LNCaP clone FGC (cell line): ENCODE data around the gene ARHGEF3.

Experiments used
- DNase-seq: peaks from one replicate; pipeline ENCODE4 v3.0.0-alpha.2; 2011; ENCODE audit warnings: low read depth
- H3K4me3 ChIP-seq: 2 replicates; pipeline ENCODE4 v1.5.1; 2011; ENCODE audit warnings: mild to moderate bottlenecking, low read depth, low read length, control low read depth
- TF ChIP-seq, protein P1 (sequence below): IDR thresholded peaks from 2 replicates; pipeline ENCODE4 v1.5.1; 2012; ENCODE audit warnings: mild to moderate bottlenecking; ENCODE audit not compliant: control insufficient read depth, insufficient read depth; ENCODE audit errors: extremely low read depth

ARHGEF3 gene

DNA sequence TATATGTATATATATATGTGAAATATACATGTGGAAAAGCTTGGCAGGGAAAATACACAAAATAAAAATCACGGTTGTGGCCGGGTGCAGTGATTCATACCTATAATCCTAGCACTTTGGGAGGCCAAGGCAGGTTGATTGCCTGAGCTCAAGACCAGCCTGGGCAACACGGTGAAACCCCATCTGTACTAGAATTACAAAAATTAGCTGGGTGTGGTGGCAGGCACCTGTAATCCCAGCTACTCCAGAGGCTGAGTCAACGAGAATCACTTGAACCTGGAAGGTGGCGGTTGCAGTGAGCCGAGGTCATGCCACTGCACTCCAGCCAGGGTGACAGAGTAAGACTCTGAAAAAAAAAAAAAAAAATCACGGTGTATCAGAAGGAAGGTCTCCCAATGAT lies 20.8 kb upstream of the ARHGEF3 start:
- no peak overlapping the region for H3K4me3 ChIP-seq
- TF ChIP-seq, protein P1, sequence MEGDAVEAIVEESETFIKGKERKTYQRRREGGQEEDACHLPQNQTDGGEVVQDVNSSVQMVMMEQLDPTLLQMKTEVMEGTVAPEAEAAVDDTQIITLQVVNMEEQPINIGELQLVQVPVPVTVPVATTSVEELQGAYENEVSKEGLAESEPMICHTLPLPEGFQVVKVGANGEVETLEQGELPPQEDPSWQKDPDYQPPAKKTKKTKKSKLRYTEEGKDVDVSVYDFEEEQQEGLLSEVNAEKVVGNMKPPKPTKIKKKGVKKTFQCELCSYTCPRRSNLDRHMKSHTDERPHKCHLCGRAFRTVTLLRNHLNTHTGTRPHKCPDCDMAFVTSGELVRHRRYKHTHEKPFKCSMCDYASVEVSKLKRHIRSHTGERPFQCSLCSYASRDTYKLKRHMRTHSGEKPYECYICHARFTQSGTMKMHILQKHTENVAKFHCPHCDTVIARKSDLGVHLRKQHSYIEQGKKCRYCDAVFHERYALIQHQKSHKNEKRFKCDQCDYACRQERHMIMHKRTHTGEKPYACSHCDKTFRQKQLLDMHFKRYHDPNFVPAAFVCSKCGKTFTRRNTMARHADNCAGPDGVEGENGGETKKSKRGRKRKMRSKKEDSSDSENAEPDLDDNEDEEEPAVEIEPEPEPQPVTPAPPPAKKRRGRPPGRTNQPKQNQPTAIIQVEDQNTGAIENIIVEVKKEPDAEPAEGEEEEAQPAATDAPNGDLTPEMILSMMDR: no peak
- DNase-seq: no peak

DNA sequence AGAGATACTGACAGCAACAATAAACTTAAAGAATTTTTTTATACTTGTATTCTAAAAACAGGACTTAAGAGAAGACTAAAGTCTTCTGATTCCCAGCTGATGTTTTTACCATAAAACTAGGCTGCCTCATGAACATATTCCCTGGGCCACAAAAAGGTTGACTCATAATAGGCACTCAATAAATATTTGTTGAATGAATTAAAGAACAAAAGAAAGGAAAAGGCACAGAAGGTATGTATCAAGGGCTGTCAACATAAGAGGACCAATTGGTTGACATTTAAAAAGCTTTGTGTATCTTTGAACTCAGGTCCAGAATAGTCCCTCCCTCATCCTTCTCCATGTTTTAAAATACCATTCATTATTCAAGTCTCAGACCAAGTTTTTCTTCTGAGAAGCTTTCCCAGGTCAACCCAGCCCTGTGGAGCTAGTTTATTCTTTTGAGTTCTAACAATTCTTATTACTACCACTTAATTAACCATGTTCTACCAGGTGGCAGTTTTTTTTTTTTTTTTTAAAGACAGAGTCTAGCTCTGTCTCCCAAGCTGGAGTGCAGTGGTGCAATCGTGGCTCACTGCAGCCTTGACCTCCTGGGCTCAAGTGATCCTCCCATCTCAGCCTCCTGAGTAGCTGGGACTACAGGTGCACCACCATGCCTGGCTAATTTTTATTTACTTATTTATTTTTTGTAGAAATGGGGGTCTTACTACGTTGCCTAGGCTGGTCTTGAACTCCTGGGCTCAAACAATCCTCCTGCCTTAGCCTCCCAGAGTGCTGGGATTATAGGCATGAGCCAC lies 17.5 kb upstream of the ARHGEF3 start:
- H3K4me3 ChIP-seq: no peak overlapping the region
- TF ChIP-seq, protein P1: no peak
- DNase-seq: no peak

- no peak for DNase-seq
- H3K4me3 ChIP-seq: no peak overlapping the region
- TF ChIP-seq, protein P1: no peak
Observed at GRCh38 chr3:56818156-56818985, 16.6 kb upstream of the ARHGEF3 start.

GRCh38 chr3:56817646-56818045 lies 15.9 kb upstream of the ARHGEF3 start:
- H3K4me3 ChIP-seq: no peak overlapping the region
- no peak for DNase-seq
- TF ChIP-seq, protein P1: no peak

DNA sequence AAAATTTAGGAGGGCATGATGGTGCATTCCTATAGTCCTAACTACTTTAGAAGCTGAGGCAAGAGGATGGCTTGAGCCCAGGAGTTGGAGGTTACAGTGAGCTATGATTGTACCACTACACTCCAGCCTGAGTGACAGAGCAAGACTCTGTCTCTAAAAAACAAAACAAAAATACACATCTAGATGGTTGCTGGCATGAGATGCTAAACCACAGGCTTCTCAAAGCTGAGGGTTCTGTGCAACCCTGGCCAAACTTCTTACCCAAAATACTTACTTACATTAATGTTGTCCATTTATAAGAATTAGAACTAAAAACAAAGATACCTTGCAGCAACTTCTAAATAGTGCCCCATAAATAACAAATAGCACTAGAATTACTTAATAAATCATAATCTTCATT lies 14.3 kb upstream of the ARHGEF3 start:
- H3K4me3 ChIP-seq: no peak overlapping the region
- TF ChIP-seq, protein P1: no peak
- DNase-seq: no peak

DNA sequence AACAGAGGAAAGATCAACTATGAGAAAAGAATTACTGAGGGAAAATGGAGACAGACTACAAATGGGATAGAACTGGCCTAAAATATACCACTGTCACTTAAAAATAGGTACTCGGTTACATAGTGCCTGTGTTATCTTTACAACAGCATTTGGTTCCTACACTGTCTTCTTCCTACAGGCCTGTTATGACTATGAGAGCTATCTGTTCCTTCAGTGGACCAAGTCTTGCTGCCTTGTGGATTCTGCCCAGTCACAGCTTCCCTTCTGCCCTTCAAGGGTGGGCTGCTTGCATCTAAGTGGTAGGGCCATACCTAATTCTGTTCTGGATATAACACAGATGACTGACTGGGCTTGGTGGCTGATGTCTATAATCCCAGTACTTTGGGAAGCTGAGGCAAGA lies 13.8 kb upstream of the ARHGEF3 start:
- H3K4me3 ChIP-seq: no peak overlapping the region
- TF ChIP-seq, protein P1: no peak

More for the DNA sequence above, 13.8 kb upstream of the ARHGEF3 start:
- DNase-seq: no peak
